ENCODE measurements around the gene CRACDL.

CRACDL gene

DNA sequence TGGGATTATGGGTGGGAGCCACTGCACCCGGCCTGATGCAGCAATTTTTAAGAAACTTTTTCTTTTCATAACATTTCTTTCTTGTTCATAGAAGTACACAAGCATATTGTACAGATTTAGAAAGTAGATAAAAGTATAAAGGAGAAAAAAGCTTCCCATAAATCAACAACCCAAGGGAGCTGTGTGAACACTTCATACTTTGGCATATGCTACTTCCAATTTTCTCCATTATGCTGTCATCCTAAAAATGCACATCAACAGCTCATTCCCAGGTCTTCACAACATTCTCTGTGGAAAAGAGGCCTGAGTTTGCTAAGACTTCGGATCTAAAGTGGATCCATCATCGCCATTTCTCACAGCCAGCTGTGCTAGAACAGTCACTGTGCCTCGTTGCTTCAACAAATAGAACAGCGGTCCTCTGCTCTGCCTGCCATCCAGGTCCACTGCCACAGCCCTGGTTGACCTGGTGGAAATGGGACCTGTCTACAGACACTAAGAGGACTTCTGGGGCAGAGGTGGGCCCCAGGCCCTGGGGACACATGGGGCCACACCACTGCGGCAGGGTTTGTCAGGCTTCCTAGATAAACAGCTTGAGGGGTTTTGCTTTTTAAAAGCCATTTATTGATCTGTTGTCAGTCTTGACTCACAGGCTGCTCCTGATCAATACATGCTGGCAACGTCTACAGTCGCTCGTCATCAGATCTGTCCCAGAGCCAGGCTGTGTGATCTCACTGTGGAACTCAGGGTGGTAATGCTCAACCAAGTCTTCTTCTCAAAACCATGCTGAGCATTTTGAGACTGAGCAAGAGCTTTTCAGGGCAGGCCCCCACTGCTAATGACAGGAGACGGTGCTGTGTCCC is 132.4 kb downstream of the CRACDL start:
- DNase-seq (ENCODE audit: low read depth in 2 of 2), result no peak

DNA sequence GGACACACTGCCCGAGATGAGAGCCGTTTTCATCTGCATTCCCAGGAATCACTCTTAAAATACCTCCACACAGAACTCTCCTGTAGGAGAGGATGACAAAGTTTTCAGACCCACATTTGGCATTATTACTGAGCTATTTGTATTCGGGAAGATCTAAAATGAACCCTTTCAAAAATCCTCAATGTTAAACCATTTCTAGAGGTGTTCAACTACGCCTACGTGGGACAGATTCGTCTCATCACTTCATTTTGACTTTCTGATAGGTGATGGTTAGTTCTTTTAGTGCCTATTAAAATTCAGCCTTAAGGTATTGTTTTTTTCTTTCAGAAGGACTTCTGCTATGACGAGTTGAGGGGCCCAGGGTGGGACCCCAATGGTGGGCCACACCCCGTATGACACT is 133.7 kb downstream of the CRACDL start:
- DNase-seq (ENCODE audit: low read depth in 2 of 2), result no peak

DNA sequence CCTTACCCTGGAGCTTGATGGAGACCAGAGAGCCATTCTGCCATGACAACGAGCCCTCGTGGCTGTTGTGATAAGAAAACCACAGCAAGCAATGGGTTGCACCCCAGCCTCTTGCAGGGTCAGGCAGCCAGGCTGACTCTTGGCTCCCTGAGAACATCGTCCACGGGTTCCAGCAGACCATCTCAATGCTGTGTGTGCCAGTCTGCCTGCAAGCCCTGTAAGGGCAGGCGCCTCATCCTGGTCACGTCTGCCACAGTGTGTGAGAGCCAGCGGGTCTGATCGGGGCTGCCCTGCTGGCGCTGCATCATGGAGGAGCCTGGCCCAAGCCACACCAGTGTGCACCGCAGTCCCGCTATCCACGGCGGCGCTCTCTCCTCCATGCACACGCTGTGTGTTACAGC is 134.1 kb downstream of the CRACDL start:
- DNase-seq (ENCODE audit: low read depth in 2 of 2), result no peak

GRCh38 chr2:98801286-98801685 is 134.7 kb downstream of the CRACDL start:
- DNase-seq (ENCODE audit: low read depth in 2 of 2), result no peak

GRCh38 chr2:98800330-98801064 is 135.5 kb downstream of the CRACDL start:
- no peak for DNase-seq (ENCODE audit: low read depth in 2 of 2)

DNA sequence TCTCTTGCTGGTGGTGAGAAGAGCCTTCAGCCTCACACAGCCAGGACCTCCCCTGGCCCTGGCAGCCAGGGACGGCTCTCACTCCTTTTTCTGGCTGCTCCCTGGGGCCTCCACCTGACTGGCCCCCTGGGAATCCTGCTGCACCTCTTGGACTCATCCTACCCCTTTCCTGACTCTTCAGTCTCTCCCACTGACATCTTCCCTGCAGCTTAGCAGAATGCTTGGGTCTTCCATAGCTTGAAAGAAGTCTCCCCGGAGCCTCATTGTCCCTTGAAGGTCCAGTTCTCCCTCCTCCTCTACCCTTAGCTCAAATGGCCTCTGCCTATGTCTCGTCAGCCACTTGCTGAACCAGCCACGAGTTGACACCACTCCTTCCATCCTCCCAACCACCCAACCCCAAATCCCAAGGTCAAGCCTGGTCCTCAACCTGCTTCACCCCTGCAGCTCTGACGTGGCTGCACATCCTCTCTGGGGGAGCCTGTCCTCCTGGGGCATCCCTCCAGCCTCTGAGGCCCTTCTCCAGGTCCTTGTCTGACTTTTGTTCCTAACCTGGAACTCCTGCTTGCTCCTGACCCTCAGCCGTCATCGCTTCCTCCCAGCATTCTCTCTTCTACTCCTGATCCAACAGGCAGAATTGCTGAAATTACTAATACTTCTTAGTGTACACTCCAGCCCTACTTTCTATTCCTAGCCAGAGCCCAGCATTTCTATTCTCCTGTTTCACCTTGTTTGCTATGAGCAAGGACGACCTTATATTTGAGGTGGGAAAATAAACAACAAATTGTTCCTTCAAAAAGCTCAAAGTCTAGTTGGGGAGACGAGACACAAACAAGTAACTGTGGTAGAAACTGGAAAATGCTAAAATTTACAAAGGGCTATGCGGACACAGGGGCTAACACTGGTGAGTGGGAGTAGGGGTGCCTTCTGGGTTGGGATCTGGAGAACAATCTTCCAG is 136.4 kb downstream of the CRACDL start:
- no peak for DNase-seq (ENCODE audit: low read depth in 2 of 2)

DNA sequence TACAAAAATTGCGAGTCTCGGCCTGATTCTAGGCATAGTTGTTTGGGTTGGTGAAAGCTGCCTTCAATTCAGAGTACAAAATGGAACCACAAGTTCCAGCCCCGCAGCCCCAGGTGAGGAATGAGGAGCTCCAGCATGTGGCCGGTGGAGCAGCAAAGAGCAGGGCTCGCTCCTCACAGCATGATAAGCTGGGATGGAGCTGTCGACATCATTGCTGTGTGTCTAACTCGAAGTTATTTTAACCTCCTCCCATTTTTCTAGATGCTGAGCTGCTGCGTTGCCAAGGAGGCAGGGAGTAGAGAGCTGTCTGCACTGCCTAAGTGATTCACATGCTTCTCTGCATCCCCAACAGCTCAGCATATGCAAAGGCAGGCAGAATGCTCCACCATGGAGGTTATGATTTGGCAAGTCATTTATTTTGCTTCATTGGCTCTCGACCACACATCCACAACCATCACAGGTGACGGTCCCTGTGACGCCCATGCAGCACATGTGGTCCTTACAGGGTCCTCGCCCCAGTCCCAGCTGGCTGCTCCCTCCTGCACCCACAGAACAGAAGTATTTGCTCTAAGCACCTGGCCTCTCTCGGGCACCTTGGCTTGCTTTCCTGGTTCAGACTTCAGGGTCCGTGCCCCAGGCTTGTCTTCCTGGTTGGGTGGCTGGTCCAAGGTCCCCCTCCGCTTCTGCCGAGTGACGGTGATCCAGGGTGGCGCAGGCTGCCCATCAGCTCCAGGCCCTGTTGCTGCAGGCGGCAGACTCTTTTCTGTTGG is 139.1 kb downstream of the CRACDL start:
- no peak for DNase-seq (ENCODE audit: low read depth in 2 of 2)

DNA sequence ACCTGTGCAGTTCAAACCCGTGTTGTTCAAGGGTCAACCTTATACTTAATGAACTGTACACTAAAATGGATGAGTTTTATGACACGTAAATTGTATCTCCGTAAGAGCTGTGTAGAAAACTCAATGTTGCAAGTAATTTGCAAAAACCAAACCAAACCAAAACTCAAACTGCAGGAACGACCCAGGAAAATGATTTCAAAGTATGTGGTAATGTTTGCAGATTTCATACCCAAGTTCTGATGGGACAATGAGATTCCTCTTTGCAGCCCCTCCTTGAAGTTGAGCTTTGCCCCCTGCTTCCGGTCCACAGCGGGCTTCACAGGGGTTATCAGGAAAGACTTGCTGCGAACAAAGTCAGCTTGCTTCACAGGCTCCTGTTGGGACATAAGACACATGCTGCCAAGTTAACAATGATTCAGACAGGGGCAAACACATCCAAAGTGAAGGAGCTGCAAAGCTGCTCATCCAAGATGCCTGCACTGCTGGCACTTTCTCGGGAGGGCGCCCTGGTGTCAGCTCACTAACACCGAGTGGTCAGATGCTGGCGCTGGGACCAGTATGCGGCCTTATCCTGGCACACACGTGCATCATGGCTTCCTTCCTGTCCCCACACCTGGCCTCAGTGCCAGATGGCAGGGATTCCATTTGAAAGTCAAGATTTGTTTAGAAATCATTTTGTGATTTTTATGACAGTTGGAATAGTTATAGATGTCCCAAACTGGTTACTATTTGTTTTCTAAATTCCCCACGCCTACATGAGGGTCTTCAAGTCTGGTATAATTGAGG is 139.9 kb downstream of the CRACDL start:
- no peak for DNase-seq (ENCODE audit: low read depth in 2 of 2)

DNA sequence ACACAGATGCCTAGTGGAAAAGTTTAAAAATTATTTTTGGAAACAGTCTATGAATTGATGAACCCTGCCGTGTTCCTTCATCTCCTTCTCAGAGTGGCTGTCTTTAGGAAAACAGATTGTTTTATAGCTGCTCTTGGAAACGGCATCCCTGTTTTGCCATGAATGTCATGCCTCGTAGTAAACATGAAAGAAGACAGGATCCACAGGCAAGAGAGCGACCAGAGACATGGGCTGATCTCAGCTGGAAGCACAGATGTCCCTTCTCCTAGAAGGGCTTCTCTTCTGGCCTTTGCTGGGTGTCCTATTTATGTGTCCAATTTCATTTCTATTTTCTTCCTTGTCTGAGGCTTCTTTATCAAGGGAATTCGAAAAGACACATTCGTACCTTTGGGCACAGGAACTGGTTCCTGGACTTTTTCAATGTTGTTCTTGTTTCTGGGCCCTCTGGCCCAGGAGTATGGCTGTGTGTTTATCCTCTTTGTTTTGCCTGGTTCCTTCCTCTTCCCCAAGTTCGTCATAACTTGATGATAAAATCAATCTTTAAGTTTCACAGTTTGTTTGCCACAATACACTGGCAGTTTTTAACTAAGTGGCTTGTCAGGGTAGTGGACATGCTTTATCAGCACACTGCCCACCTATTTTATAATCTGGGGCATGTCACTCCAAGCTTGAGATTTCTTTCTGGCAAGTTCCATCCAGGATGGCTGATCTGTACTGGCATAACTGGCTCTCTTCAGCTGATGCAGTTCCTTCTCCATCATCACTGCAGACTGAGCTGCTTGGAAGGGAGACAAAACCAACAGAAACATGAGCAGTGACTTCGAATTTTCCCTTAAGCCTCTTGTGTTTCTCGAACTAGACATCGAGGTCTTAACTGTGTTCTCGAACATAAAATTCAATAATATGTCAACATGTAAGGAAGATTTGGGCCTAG is 141.9 kb downstream of the CRACDL start:
- no peak for DNase-seq (ENCODE audit: low read depth in 2 of 2)

GRCh38 chr2:98793275-98793674 is 142.8 kb downstream of the CRACDL start:
- DNase-seq (ENCODE audit: low read depth in 2 of 2), result no peak

DNA sequence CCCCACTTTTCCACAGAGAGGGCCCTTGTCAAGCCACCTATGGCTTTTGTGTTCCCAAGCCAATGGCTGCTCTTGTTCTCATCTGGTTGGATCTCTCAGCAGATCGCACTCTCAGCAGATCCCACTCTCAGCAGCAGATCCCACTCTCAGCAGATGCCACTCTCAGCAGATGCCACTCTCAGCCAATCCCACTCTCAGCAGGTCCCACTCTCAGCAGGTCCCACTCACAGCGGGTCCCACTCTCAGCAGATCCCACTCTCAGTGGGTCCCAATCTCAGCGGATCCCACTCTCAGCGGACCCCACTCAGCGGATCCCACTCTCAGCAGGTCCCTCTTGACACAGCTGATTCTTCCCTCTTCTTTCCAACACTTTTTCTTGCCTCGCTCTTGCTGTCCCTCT is 145.8 kb downstream of the CRACDL start:
- DNase-seq (ENCODE audit: low read depth in 2 of 2), result no peak

DNA sequence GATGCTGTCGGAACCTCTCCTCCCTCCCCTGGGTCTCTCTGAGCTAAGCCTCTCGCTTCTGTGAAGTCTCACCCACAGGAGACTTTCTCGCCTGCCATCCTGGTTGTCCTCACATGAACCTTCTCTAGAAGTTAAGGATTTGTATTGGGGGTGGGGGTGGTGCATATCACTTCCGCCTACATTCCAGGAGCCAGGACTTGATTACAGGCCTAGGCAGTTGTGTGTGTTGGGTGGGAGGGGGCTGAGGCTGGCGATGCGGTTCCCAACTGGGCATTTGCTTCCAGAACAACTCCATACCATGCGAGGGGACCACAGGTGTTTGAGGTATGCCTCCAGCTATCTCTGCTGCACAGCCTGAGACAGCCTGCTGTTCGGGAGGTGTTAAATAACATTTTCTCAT is 148.3 kb downstream of the CRACDL start:
- no peak for DNase-seq (ENCODE audit: low read depth in 2 of 2)

DNA sequence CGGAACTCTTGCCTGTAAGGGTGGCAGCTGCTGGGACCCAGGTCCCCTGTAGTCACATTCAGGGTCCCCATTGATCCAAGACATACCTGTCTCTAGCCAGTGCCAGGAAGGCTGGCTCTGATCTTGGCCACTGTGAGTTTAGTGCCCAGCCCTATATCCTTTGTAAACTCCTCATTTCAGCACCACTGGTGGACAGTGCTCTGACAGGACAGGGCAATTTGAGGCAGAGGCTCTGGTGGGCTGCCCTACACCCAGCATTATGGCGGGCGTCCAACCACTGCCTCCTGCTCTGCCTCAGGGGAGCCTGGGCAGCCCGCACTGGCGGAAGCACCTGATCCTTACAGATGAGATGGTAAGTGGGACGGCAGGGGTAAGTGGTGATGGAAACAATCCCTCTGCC is 149.8 kb downstream of the CRACDL start:
- DNase-seq (ENCODE audit: low read depth in 2 of 2), result no peak

- DNase-seq (ENCODE audit: low read depth in 2 of 2), result no peak
These were observed 153.5 kb downstream of the CRACDL start for GRCh38 chr2:98782570-98782969.

DNA sequence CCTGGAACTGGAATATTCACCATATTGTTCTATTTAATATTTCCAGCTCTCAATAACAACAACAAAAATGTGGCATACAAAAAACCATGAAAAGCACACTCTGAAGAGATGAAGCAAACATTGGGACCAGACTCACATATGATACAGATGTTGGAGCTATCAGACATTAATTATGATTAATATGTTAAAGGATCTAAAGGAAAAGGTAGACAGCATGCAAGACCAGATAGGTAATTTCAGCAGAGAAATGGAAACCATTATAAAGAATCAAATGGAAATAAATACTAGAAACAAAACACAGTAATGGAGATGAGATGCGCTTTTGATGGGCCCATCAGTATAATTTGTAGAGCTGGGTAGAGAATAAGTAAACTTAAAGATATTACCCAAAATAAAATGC is 154.2 kb downstream of the CRACDL start:
- DNase-seq (ENCODE audit: low read depth in 2 of 2), result no peak

GRCh38 chr2:98778741-98779483 is 157.1 kb downstream of the CRACDL start:
- DNase-seq (ENCODE audit: low read depth in 2 of 2), result no peak

- no peak for DNase-seq (ENCODE audit: low read depth in 2 of 2)
These were observed 157.9 kb downstream of the CRACDL start for GRCh38 chr2:98778151-98778550.

DNA sequence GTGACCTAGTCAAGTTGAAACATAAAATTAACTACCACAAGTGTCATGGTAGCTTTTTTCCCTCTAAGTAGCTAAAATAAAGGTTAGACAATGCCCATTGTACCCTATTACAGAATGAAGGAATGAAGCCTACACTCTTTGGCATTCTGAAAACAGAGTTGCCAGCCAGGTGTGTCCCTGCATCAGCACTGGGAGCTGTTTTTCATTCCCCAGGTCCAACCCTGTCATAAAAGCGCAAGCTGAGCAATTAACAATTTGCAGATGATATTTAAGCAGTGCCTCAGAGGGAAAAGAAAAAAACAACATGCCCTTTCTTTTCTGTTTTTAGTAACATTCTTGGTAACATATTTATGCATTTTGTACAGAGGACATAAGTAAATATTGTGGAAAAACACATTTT is 158.3 kb downstream of the CRACDL start:
- no peak for DNase-seq (ENCODE audit: low read depth in 2 of 2)

DNA sequence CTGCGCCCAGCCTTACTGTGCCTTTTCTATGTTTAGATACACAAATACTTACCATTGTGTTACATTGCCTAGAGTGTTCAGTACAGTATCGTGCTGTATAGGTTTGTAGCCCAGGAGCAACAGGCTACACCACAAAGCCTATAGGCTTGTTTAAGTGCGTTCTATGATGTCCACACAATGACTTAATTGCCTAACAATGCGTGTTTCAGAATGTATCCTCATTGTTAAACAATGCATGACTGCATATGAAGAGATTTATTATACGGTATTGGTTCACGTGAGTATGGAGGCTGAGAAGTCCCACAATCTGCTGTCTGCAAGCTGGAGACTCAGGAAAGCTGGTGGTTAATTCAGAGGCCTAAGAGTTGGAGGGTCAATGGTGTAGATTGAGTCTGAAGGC is 158.9 kb downstream of the CRACDL start:
- no peak for DNase-seq (ENCODE audit: low read depth in 2 of 2)
